Aortic smooth muscle cell (primary cell): ENCODE results near the gene LPIN2. TPM values are rescaled to one million over a fixed set of nuclear protein-coding genes. Genes with fewer than 3 reads are reported as not detected.

ENCODE experiments used
- total RNA-seq: library from RNA; depleted of rRNA; stranded (reverse); fragments of >200 nt; gene quantifications from 2 replicates; pipeline ENCODE4 v1.2.3, GENCODE V29; 2014

LPIN2 gene, protein sequence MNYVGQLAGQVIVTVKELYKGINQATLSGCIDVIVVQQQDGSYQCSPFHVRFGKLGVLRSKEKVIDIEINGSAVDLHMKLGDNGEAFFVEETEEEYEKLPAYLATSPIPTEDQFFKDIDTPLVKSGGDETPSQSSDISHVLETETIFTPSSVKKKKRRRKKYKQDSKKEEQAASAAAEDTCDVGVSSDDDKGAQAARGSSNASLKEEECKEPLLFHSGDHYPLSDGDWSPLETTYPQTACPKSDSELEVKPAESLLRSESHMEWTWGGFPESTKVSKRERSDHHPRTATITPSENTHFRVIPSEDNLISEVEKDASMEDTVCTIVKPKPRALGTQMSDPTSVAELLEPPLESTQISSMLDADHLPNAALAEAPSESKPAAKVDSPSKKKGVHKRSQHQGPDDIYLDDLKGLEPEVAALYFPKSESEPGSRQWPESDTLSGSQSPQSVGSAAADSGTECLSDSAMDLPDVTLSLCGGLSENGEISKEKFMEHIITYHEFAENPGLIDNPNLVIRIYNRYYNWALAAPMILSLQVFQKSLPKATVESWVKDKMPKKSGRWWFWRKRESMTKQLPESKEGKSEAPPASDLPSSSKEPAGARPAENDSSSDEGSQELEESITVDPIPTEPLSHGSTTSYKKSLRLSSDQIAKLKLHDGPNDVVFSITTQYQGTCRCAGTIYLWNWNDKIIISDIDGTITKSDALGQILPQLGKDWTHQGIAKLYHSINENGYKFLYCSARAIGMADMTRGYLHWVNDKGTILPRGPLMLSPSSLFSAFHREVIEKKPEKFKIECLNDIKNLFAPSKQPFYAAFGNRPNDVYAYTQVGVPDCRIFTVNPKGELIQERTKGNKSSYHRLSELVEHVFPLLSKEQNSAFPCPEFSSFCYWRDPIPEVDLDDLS
- total RNA-seq: 25.2 and 26.3 TPM in 2 replicates

DNA sequence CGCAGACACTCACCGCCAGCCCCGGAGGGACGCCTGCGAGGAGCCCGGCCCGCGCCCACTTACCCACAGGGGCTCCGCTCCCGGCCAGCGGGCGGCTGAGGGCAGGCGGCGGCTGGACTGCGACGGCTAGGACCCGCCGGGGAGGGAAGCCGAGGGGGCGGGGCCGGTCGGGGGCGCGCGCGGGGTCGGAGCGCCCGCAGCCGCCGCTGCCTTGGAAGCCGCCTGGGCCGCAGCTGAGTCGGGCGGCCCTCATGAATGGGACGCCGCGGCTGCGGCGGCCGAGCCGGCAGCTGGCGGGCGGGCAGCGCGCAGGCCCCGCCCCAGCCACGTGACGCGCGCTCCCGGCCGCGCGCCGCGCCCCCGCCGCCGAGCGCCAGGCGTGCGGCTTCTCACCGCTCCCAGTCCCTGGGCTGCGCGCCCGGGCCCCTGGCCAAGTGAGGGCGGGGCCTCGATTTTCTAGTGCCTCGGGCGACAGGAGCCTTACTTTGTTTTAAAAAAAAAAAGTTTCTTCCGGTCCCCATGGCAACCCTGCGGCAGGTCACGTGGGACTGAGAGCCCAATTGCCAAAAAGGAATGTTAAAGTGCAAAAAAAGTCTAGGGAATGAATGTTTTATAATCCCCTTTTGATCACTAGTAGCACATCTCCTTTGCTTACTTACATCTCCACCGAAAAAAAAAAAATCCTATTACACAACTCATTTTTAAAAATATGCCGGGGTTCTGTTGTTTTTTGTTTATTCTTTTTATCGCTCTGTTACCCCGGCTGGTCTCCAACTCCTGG lies at the start of gene LPIN2:
Gene LPIN2, minus strand, starts transcription at position 121 of the 781 bp plus-strand sequence. CDS start 52,304 bp downstream, outside the sequence.

Other genes with a start within 250 kb of the LPIN2 start
- gene EMILIN2, start 166.1 kb downstream of the LPIN2 start, total RNA-seq: 4.9 and 10.3 TPM in 2 replicates
- gene MYOM1, start 206.8 kb upstream of the LPIN2 start, total RNA-seq: 1.9 and 2.4 TPM in 2 replicates
- 1,492 and 1,598 TPM in 2 replicates for gene MYL12A, start 234.7 kb upstream of the LPIN2 start, total RNA-seq
- gene MYL12B, start 249.0 kb upstream of the LPIN2 start, total RNA-seq: 608 and 668 TPM in 2 replicates